ENCODE results near the gene ODAPH.

DNA sequence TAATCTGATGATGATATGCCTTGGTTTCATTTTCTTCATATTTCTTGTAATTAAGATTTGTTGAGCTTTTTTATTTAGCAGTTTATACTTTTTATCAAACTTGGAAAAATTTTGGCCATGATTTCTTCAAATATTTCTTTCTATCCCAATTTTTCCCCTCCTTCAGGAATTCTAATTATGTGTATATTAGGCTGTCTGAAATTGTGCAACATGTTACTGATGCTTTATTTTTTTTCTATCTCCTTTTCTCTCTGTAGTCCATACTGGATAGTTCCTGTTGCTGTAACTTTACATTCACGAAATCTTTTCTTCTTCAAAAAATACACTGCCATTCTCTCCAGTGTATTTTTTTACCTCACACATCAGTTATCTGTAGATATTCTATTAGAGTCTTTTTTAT, 30.8 kb upstream of the ODAPH start:
- TF ChIP-seq, protein P1, sequence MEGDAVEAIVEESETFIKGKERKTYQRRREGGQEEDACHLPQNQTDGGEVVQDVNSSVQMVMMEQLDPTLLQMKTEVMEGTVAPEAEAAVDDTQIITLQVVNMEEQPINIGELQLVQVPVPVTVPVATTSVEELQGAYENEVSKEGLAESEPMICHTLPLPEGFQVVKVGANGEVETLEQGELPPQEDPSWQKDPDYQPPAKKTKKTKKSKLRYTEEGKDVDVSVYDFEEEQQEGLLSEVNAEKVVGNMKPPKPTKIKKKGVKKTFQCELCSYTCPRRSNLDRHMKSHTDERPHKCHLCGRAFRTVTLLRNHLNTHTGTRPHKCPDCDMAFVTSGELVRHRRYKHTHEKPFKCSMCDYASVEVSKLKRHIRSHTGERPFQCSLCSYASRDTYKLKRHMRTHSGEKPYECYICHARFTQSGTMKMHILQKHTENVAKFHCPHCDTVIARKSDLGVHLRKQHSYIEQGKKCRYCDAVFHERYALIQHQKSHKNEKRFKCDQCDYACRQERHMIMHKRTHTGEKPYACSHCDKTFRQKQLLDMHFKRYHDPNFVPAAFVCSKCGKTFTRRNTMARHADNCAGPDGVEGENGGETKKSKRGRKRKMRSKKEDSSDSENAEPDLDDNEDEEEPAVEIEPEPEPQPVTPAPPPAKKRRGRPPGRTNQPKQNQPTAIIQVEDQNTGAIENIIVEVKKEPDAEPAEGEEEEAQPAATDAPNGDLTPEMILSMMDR (IDR thresholded peaks at IDR 0.05), result no peak
- TF ChIP-seq POLR2A (IDR thresholded peaks at IDR 0.05), result no peak
